Stimulated activated CD8-positive, alpha-beta memory T cell treated with anti-CD3 and anti-CD28 coated beads, Interleukin-12 subunit alpha, Interleukin-12 subunit beta, amount 100 ng/mL, for 24 hours (primary cell): Measurements from ENCODE around the gene LEFTY1.
"Not testable (repeated sequence)": the region's sequence is repeated elsewhere in the genome, so short reads cannot be mapped to it uniquely, and the experiment has no call there.

Source experiments
- DNase-seq: peaks from one replicate; pipeline ENCODE4 v3.0.0-alpha.2; 2020; ENCODE audit errors: extremely low read depth

LEFTY1 gene

GRCh38 chr1:225887554-225888288, 1.2 kb downstream of the LEFTY1 start:
- DNase-seq: not testable (repeated sequence)

- no peak for DNase-seq
Observed at GRCh38 chr1:225887030-225887314, 2.0 kb downstream of the LEFTY1 start.

GRCh38 chr1:225886159-225887029, 2.6 kb downstream of the LEFTY1 start:
- no peak for DNase-seq

GRCh38 chr1:225885336-225885735, 3.6 kb downstream of the LEFTY1 start:
- DNase-seq: no peak

- DNase-seq: no peak
Observed at GRCh38 chr1:225883616-225884265, 5.2 kb downstream of the LEFTY1 start.

GRCh38 chr1:225882694-225883615, 6.0 kb downstream of the LEFTY1 start:
- no peak for DNase-seq

- DNase-seq: peak; percentile 72
Observed at GRCh38 chr1:225881959-225882693, 6.8 kb downstream of the LEFTY1 start, which contains the start of gene TMEM63A. Gene TMEM63A, minus strand, starts transcription at chr1:225882380. Its CDS starts 4,800 bp downstream, at chr1:225877580.

- DNase-seq: no peak
Observed at GRCh38 chr1:225881081-225881958, 7.6 kb downstream of the LEFTY1 start.

- DNase-seq: no peak
Observed at GRCh38 chr1:225880636-225881035, 8.3 kb downstream of the LEFTY1 start.

GRCh38 chr1:225880222-225880588, 8.7 kb downstream of the LEFTY1 start:
- no peak for DNase-seq

GRCh38 chr1:225879521-225880221, 9.3 kb downstream of the LEFTY1 start:
- no peak for DNase-seq

GRCh38 chr1:225878282-225878681, 10.7 kb downstream of the LEFTY1 start:
- no peak for DNase-seq

- no peak for DNase-seq
Observed at GRCh38 chr1:225877580-225877979, 11.4 kb downstream of the LEFTY1 start.

- DNase-seq: no peak
Observed at GRCh38 chr1:225876900-225877510, 11.9 kb downstream of the LEFTY1 start.

- DNase-seq: no peak
Observed at GRCh38 chr1:225875044-225875815, 13.7 kb downstream of the LEFTY1 start.

GRCh38 chr1:225874431-225874830, 14.5 kb downstream of the LEFTY1 start:
- DNase-seq: no peak

GRCh38 chr1:225873281-225873850, 15.6 kb downstream of the LEFTY1 start:
- DNase-seq: no peak

- DNase-seq: no peak
Observed at GRCh38 chr1:225872075-225872430, 16.9 kb downstream of the LEFTY1 start.
